Measurements from ENCODE around the gene SUPT6H. TPM values are rescaled to one million over a fixed set of nuclear protein-coding genes. Genes with fewer than 3 reads are reported as not detected.
A peak's percentile ranks its signal among the peaks of the same experiment; 100 is the strongest.

Gene SUPT6H
- total RNA-seq, 2 donors from 2014 or later: 26.5 to 37.2 TPM

- DNase-seq: peak; percentile 77 to 86 (median 81)
- H3K27me3 ChIP-seq: no peaks in the 10 kb centered on the region
- no peaks in the 10 kb centered on the region for H3K9me3 ChIP-seq
- peak; percentile 78 for ATAC-seq
- H3K4me3 ChIP-seq: peak within 1 kb of the TSS; percentile 67 to 91
- intact Hi-C loops (cut with DNase I): no loop called here
- TF ChIP-seq POLR2A (IDR thresholded peaks at IDR 0.05) (peak; percentile 22 to 81 (median 27)), CTCF (IDR thresholded peaks at IDR 0.05) (peak in 4 of 7 experiments; percentile 8 to 75 (median 44))
- WGBS, 2 donors: 1% methylated on average over 65 of the region's 70 CpGs; no CpG with 5 or more reads in 1 of the 2 donors
- H3K27ac ChIP-seq: peak within 1 kb of the TSS; percentile 93 to 98 (median 94)
- peaks cover 46% of the 10 kb centered on the region for H3K4me1 ChIP-seq
- H3K36me3 ChIP-seq (replicated peaks in 1 of 2; ENCODE audit: insufficient read depth in 1 of 2, low read depth in 2 of 2): peaks cover 0 to 5% of the 10 kb centered on the region in 2 donors
Measured at GRCh38 chr17:28743243-28744103, 81.5 kb downstream of the SUPT6H start, which contains the start of gene TRAF4. Gene TRAF4, plus strand, starts transcription at chr17:28744011. Its CDS starts 102 bp downstream, at chr17:28744113.

GRCh38 chr17:28744104-28744971 is 82.3 kb downstream of the SUPT6H start:
- TF ChIP-seq CTCF (IDR thresholded peaks at IDR 0.05) (peak in 2 of 7 experiments; percentile 1 to 3), POLR2A (IDR thresholded peaks at IDR 0.05) (peak in 2 of 3 donors; percentile 64 to 72)
- Histone ChIP-seq H3K4me1 (peaks cover 55% of the 10 kb centered on the region), H3K9me3 (no peaks in the 10 kb centered on the region), H3K36me3 (replicated peaks in 1 of 2; ENCODE audit: insufficient read depth in 1 of 2, low read depth in 2 of 2) (peaks cover 0 to 7% of the 10 kb centered on the region in 2 donors), H3K4me3 (peak overlapping the region; percentile 67 to 91), H3K27ac (peak overlapping the region; percentile 93 to 98 (median 94)), H3K27me3 (no peaks in the 10 kb centered on the region)
- ATAC-seq: peak; percentile 8
- peak; percentile 39 to 69 (median 64) for DNase-seq
- 1 to 2% methylated on average over 15 to 49 of the region's 61 CpGs for WGBS, 2 donors
- intact Hi-C loops (cut with DNase I): no loop called here

- Histone ChIP-seq H3K9me3 (no peaks in the 10 kb centered on the region), H3K4me3 (peak overlapping the region; percentile 67 to 91), H3K27me3 (no peaks in the 10 kb centered on the region), H3K4me1 (peaks cover 63% of the 10 kb centered on the region), H3K36me3 (replicated peaks in 1 of 2; ENCODE audit: insufficient read depth in 1 of 2, low read depth in 2 of 2) (peaks cover 0 to 7% of the 10 kb centered on the region in 2 donors), H3K27ac (peak overlapping the region; percentile 93 to 98 (median 94))
- WGBS, 2 donors: 0 to 3% methylated on average over 3 to 30 of the region's 31 CpGs
- intact Hi-C loops (cut with DNase I): no loop called here
- peak; percentile 64 to 76 (median 75) for DNase-seq
- peak in 1 of 7 experiments; percentile 7 for TF ChIP-seq CTCF (IDR thresholded peaks at IDR 0.05)
- peak; percentile 31 to 66 (median 58) for TF ChIP-seq POLR2A (IDR thresholded peaks at IDR 0.05)
- no peak for ATAC-seq
Measured at GRCh38 chr17:28744972-28745785, 83.2 kb downstream of the SUPT6H start.

GRCh38 chr17:28745786-28746411 is 83.9 kb downstream of the SUPT6H start:
- peaks cover 70% of the 10 kb centered on the region for H3K4me1 ChIP-seq
- peaks cover 0 to 7% of the 10 kb centered on the region in 2 donors for H3K36me3 ChIP-seq (replicated peaks in 1 of 2; ENCODE audit: insufficient read depth in 1 of 2, low read depth in 2 of 2)
- ATAC-seq: peak; percentile 16
- H3K27me3 ChIP-seq: no peaks in the 10 kb centered on the region
- no peaks in the 10 kb centered on the region for H3K9me3 ChIP-seq
- H3K4me3 ChIP-seq: peak overlapping the region; percentile 67 to 91
- 24% methylated on average over 4 of the region's 4 CpGs; no CpG with 5 or more reads in 1 of the 2 donors for WGBS, 2 donors
- TF ChIP-seq CTCF (IDR thresholded peaks at IDR 0.05) (no peak), POLR2A (IDR thresholded peaks at IDR 0.05) (no peak)
- peak overlapping the region; percentile 93 to 98 (median 94) for H3K27ac ChIP-seq
- DNase-seq: peak; percentile 63 to 86 (median 68)
- intact Hi-C loops (cut with DNase I): no loop called here
